ENCODE data around the gene HEATR1. TPM values are rescaled to one million over a fixed set of nuclear protein-coding genes. Genes with fewer than 3 reads are reported as not detected.
"Not testable (repeated sequence)": the region's sequence is repeated elsewhere in the genome, so short reads cannot be mapped to it uniquely, and the experiment has no call there.

Gene HEATR1
- polyA plus RNA-seq (ENCODE audit: insufficient read length) = 19.9 TPM

GRCh38 chr1:236603991-236604904 lies at the start of gene HEATR1:
TSS of gene HEATR1 (minus strand) at chr1:236604516. CDS start at chr1:236604095, 421 bp downstream.
- peak; percentile 94 for DNase-seq

DNA sequence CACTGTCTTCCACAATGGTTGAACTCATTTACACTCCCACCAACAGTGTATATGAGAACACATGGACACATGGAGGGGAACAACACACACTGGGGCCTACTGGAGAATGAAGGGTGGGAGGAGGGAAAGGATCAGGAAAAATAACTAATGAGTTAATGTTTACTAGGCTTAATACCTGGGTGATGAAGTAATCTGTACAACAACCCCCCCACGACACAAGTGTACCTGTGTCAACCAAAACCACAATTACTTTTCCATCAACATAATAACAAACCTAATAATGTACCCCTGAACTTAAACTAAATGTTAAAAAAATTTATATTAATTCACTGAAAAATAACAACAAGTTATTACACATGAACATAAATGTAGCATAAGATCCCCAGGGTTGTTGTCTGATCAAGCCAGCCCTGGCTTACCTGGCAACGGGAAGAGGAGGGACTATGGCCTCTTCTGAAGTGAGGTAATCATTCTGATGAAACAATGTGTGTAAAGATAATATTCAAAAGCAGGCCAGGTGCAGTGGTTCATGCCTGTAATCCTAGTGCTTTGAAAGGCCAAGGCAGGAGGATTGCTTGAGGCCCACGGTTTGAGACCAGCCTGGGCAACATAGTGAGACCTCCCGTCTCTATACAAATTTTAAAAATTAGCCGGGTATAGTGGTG lies 40.8 kb upstream of the HEATR1 start:
- DNase-seq = no peak

- no peak for DNase-seq
Measured at GRCh38 chr1:236642763-236643162, 38.4 kb upstream of the HEATR1 start.

DNA sequence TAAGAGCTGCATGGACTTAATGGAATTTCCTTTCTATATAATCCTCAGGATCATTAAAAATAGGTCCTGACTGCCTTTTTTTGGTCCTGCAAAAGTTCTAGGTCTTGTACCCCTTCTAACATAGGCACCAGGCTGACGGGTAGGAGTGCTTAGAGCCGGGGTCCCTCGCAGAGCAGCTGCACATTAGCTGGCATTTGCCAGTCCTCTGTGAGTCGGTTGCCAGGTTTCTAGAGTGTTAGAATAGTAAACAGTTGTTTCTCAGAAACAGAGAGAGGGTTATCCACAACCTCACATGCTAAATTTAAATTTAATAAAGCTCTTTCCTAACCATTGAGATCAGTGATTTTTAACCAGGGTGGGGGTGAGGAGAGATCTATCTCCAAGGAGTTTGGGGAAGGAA lies 35.4 kb upstream of the HEATR1 start:
- DNase-seq = no peak

DNA sequence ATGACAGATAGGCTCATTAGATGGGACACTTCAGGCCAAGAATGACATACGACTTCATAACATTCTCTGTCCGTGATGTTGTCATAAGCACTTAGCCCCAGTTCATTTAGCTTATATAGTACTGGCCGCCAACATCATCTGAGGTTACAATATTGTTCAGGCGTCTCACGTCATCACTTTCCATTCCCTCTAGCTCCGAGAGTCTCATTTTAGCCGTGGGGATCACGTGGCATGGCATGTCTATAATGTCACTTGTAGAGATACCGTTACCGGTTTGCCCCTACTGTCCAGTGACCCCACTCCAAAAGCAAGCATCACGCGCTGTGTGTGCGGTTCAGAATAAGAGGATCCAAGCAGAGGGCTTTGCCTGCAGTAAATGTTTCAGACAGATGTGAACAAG lies 34.6 kb upstream of the HEATR1 start:
- peak; percentile 24 for DNase-seq

DNA sequence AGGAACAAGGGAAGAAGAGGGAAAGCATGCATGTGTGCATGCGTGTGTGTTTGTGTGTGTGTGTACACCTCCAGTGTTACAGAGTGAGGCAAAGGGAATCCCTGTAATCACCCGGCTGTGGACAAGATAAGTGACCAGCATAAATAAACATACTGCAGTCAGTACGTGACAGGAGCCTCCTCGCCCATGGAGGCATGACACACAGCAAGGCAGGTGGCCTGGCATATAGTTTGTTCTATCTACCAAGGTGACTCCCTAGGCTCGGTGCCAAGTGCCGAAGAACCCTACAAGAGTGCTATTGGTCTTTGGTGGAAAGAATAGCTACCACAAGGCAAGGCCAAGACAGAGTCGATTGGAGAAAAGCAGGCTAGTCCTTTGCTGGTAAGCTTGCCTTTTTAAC lies 31.7 kb upstream of the HEATR1 start:
- no peak for DNase-seq

DNA sequence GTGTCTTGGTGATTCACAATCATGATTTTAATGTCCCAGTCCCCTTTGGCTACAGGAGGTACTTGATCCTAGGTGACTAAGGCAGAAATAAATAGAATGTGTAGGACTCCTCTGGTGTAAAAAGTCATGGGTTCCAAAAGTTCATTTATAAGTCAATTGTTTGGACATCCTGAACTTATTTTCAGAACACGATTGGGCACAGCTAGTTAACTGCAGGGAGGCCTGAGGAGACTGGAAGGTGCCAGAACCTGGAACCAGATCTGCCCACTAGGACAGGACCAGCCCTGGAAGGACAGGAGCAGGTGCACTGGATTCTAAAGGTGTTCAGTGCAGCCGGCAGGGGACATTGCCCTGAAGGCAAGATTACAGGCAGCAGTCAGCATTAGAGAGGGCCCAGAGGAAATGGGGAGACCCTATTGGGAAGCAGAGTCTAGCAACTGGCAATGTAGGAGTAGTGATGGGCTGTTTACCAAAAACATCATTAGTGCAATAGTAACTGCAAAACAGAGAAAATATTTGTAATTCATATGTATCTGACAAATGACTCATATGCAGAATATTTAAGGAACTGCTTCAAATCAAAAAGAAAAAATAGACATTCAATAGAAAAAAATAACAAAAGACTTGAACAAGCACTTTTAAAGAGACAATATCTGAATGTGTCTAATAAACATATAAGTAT lies 23.6 kb upstream of the HEATR1 start:
- no peak for DNase-seq

GRCh38 chr1:236623371-236624166 lies 19.3 kb upstream of the HEATR1 start:
- no peak for DNase-seq

DNA sequence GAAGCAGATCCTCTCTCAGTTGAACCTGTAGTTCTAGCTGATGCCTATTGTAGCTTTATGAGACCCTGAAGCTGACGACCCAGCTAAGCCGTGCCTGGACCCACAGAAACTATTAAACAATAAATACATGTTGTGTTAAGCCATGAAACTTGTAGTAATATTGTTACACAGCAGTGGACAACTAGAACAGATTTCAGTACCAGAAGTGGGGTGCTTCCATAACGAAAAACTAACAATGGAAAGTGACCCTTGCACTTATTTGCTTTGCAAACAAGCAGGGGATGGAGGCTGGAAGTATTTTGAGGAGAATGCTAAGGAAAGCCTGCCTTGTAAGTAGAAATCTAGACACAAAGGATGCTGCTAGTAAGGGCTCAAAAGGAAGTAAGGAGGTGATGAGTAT lies 18.1 kb upstream of the HEATR1 start:
- DNase-seq = no peak

DNA sequence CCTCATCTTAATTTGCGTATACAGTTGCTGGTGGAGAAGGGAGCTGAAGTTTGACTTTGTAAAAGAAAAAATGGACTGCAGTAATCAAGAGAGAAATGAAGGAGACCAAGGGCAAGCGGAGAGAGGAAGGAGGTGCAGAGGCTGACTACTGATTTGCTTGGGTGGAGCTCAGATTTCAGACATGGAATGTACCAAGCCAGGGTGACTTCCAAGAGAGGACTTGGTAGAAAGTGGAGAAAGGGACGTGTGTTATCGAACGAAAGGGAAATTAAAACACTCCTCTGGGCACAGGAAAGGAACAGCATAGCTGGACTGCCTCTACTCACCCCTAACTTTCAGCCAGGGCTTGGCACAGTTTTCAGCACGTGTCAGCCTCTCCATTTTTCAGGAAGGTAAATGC lies 15.1 kb upstream of the HEATR1 start:
- DNase-seq = no peak

DNA sequence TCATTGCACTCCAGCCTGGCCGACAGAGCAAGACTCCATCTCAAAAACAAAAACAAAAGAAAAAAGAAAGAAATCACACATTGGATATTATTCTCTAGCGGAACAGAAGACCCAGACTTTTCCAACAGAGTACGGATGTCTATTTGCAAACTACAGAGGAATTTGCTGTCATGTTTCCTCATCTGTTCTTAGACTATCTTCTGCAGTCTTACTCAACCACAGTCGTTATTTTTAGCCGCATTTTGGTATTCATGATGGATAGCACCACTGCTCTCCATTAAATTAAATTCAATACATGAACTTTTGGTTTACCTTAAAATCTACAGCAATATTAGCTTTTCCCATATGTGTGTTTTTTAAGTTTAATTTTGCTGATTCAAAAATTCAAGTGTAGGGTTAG lies 14.2 kb upstream of the HEATR1 start:
- DNase-seq = no peak

- DNase-seq = no peak
Measured at GRCh38 chr1:236615399-236616148, 11.3 kb upstream of the HEATR1 start.

- no peak for DNase-seq
Measured at GRCh38 chr1:236612349-236612748, 8.0 kb upstream of the HEATR1 start.

GRCh38 chr1:236608930-236609726 lies 4.8 kb upstream of the HEATR1 start:
- DNase-seq = peak; percentile 32

DNA sequence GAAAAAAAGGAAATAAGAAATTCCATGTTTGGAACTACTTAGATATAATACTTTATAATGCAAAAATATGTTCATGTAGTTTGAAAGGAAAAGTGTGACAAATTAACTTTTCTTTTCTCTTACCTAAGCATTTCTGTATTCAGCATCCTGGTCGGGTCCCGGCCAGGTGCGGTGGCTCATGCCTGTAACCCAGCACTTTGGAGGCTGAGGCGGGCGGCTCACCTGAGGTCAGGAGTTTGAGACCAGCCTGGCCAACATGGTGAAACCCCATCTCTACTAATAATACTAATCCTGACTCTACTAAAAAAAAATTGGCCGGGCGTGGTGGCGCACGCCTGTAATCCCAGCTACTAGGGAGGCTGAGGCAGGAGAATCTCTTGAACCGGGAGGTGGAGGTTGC lies 3.3 kb upstream of the HEATR1 start:
- not testable (repeated sequence) for DNase-seq

DNA sequence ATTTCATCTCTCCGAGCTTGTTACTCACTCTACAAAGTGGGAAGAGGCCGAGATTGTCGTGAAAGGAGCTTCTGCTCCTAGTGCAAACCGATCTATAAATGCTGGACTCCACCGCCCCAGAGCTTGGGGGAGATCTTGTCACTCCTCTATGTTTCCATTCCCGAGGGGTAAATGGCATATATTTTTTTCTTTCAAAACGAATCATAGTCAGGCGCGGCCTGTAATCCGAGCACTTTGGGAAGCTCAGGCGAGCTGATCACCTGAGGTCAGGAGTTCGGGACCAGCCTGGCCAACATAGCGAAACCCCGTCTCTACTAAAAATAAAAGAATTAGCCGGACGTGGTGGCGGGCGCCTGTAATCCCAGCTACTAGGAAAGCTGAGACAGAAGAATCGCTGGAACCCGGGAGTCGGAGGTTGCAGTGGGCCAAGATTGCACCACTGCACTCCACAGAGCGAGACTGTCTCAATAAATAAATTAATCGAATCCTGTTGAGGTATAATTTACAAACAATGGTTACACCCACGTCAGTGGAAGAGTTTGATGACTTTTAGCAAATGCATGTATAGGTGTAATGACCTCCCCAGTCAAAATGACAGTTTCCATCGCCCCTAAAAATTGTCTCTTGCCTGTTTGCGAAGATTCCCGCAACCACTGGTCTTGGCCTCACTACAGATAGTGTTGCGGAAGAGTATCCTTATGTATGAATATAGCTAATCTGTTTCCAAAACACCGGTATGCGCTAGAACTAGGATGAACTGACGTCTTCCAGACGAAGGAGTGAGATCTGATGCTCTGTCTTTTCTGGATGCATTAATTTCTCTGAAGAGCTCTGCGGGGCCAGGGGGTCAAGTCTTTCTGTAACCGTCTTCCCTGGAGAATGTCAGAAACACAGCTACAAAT lies 840 bp upstream of the HEATR1 start:
- no peak for DNase-seq

DNA sequence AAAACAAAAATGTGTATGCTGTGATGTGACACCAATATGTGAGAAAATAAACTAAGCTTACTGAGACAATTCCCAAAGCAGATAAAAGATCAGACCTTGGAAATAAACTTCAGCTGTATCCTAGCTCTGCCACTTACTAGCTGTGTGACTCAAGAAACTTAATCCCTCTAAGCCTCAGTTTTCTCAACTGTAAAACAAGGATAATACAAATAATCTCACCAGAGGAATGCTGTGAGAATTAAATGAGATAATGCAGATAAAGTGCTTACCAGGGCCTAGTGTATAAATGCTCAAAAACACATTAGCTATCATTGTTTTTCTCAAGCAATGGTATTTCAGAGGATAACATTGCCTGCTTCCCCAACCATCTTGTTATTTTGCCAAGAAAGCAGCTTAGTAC lies 2.1 kb downstream of the HEATR1 start:
- no peak for DNase-seq

DNA sequence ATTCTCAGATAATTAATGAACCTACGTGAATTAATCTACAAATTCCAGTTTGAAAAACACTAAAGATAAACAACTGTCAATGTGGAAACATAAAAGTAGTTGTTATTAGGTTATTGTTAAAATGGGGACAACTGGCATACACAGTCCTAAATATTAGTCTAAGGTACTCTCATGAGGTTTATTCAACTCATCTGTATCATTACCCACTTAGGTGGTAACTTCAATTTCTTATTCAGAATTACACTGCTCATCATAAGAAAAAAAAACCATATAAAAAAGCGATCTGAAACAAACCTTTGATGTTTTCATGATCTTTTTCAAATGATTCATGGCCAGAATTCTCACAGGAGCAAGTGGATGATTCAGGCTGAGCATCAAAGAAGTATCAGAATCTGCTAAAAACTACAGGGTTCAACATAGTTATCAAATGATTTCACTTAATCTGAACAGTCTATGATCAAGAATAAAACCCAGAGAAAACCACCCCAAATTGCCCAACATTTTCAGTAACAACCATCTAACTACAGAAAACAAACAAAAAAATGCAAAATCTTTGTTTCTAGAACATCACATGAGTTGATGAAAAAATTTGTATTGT lies 13.7 kb downstream of the HEATR1 start:
- no peak for DNase-seq

GRCh38 chr1:236589531-236589930 lies 14.8 kb downstream of the HEATR1 start:
- no peak for DNase-seq

Data from hindlimb muscle (tissue), 1 donor.